Measurements from ENCODE around the gene ADCY4. TPM values are rescaled to one million over a fixed set of nuclear protein-coding genes. Genes with fewer than 3 reads are reported as not detected.
"Not testable (repeated sequence)": the region's sequence is repeated elsewhere in the genome, so short reads cannot be mapped to it uniquely, and the experiment has no call there.

ADCY4 gene
- total RNA-seq, 1 donor from 2014 or later, result 138 TPM

GRCh38 chr14:24366721-24367513, 32.0 kb upstream of the ADCY4 start:
- DNase-seq, result peak; percentile 93

DNA sequence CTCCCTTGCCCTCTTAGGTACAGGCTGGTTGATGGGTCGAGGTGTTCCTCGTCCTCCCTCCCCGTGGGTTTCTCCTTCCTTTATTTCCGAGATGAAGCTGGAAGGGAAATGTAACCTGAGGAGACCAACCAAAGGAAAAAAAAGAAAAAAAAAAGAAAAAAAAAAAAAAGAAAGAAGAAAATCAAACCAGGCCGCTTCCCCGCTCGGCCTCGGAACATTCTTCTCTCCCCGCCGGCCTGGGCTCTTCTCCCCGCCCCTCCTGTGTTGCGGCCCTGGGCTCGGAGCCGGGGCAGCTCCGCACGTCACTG, 31.5 kb upstream of the ADCY4 start:
- DNase-seq, result no peak

GRCh38 chr14:24365600-24366412, 30.9 kb upstream of the ADCY4 start:
- peak; percentile 98 for DNase-seq

DNA sequence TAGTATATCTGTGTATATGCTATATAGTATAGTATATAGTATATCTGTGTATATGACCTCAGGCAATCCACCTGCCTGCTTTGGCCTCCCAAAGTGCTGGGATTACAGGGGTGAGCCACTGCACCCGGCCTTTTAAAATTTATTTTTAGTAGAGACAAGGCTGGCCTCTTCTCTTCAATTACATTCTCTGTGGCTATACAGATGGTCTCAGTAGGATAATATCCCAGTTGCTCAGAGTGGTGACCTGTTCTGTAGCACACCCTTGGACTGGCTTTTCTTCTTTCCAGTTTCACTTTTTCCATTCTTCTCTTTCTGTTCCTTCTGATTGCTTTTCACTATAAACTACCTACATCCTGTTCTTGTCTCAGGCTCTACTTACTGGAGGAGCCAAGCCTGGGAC, 30.0 kb upstream of the ADCY4 start:
- no peak for DNase-seq

DNA sequence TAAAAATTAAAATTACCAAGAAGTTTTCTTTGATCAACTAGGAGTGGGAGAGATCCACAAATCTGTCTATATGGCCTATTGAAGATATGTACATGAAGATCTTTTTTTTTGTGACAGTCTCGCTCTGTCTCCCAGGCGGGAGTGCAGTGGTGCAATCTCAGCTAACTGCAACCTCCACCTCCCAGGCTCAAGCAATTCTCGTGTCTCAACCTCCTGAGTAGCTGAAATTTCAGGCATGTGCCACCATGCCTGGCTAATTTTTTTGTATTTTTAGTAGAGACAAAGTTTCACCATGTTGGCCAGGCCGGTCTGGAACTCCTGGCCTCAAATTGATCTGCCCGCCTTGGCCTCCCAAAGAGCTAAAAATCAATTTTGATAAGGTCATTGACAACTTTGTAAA, 28.5 kb upstream of the ADCY4 start:
- no peak for DNase-seq

DNA sequence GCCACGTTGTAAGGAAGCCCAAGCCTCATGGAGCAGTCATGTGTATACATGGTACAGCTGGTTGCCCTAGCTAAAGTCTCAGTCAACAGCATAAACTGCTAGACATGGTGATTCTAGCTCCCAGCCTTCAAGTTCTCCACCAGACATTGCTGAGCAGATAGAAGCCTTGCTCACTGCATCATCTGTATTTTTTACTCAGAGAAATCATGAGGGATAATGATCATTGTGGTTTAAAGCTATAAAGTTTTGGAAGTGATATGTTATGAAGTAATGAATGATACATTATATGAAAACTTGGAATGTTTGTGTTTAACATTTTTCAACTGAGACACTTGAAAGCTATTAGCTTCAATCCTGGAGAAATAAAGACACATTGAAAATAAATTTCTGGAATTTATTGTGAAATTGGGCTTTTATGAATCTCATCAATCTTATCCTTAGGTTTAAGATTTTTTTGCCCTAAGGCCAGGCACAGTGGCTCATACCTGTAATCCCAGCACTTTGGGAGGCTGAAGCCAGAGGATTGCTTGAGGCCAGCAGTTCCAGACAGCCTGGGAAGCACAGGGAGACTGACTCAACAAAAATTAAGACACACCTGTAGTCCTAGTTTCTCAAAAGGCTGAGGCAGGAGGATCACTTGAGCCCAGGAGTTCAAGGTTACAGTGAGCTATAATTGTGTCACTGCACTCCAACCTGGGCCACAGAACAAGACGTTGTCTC, 27.5 kb upstream of the ADCY4 start:
- no peak for DNase-seq

DNA sequence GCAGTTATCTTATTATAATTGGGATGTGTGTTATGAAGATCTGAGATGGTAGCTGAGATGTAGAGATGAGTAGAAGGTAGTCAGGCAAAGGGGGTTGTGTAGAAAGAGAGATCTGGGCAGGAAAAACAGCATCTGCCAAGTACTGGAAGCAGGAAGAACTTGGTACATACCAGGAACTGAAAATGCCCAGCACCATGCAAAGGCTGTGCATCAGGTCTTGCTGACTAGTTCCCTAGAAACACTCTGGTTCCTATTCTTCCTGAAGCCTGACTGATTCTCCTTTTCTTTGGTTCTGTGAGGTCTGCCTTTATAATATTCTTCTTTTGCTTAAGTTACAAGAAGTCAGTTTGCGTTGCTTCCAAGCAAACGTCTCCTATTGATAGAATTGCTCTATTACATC, 26.5 kb upstream of the ADCY4 start:
- DNase-seq, result no peak

GRCh38 chr14:24360281-24360680, 25.4 kb upstream of the ADCY4 start:
- no peak for DNase-seq

DNA sequence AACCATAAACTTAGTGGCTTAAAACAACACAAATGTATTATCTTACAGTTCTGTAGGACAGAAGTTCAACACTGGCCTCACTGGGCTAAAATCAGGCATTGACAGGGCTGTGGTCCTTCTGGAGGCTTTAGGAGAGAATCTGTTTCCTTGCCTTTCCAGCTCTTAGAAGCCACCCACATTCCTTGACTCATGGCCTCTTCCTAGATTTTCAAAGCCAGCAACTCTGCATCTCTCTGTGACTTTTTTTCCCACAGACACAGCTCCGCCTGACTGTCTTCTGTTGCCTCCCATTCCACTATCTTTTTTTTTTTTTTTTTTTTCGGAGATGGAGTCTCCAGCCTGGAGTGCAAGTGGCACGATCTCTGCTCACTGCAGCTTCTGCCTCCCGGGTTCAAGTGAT, 21.3 kb upstream of the ADCY4 start:
- no peak for DNase-seq

- DNase-seq, result no peak
Observed at GRCh38 chr14:24355009-24355408, 20.1 kb upstream of the ADCY4 start.

DNA sequence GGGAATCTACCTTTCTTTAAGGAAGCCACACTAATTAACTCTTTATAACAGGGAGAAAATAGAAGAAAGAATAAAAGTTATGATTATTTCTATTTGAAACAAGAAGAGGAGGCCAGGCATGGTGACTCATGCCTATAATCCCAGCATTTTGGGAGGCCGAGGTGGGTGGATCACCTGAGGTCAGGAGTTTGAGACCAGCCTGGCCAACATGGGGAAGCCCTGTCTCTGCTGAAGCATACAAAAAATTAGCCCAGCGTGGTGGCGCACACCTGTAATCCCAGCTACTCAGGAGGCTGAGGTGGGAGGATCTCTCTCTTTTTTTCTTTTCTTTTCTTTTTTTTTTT, 19.6 kb upstream of the ADCY4 start:
- not testable (repeated sequence) for DNase-seq

DNA sequence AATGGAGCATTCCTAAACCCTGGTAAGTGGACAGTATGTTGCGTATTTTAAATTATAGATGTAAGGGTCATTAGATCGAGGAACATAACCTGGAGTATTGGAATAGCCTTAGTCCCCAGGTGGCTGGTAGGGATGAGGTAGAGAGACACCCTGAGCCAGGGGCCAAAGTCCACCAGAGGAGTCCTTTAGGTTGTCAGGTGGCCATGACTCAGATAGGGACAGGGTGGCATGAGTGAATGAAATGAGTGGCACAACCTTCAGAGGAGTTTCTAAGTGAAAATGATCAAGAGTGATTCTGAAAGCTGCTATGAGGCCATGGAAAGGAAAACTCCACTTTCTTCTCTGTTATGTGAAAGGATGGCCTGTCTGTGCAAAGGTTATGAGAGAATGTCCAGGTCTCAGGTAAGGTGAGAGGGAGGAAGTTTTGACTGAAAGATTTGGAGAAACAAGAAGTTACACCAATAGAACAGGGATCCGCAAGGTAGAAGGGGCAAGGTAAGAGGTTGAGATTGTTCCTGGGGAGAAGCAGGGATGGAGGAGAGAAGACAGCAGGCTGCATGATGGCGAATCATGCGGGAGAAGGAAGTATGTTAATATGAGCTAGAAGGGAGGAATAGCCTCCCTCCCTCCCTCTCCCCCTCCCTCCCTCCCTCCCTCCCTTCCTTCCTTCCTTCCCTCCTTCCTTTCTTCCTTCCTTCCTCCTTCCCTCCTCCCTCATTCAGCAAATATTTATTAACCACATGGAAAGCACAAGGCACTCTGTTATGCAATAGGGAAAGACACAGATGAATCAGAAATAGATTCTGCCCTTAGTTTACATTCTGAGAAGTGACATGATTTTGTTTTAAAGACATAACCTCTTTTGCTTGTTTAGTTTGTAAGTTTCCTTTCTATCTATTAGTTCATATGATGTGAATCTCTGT, 18.9 kb upstream of the ADCY4 start:
- no peak for DNase-seq

- DNase-seq, result peak; percentile 26
Observed at GRCh38 chr14:24351517-24351916, 16.6 kb upstream of the ADCY4 start.

GRCh38 chr14:24349742-24350141, 14.9 kb upstream of the ADCY4 start:
- no peak for DNase-seq

DNA sequence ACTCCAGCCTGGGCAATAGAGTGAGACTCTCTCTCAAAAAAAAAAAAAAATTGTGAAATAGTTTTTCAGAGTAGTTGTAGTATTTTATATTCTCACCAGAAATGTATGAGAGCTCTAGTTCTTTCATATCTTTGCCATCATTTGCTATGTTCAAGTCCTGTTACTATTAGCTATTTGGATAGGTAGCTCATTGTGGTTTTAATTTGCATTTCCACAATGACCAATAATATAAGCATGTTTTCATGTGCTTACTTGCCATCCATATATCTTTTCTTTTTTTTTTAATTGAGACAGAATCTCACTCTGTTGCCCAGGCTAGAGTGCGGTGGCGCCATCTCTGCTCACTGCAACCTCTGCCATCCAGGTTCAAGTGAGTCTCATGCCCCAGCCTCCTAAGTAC, 13.3 kb upstream of the ADCY4 start:
- DNase-seq, result no peak

GRCh38 chr14:24347134-24347533, 12.3 kb upstream of the ADCY4 start:
- no peak for DNase-seq

DNA sequence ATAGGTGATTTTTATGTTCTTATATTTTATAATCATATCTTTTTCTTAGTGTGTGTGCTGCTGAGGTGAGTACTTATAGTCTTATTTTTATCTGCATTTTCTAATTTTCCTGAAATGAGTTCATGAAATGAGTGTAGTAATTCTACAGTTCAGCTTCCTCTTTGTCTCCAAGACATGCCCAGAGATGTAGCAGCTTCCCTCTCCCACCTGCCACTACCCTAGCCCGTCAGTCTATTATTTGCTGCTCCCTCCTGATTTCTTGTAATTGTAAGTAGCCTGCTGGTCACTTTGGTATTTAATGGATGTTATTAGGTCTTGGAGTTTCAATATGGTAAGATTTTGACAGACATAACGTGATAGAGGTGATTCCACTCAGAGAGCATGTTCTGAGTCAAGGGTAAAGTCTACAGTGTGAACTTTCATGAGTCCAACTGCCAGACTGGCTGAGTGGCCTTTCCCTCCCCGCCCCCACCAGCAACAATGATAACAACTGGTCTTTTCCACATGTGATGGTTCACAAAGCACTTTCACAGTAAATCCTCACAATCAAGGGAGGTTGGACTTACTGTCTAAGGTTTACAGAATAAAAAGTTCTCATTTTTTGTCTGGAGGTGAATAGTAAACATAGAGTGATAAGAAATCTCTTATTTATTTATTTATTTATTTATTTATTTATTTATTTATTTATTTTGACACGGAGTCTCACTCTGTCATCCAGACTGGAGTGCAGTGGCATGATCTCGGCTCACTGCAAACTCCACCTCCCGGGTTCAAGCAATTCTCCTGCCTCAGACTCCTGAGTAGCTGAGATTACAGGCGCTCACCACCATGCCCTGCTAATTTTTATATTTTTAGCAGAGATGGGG, 9.2 kb upstream of the ADCY4 start:
- DNase-seq, result no peak

DNA sequence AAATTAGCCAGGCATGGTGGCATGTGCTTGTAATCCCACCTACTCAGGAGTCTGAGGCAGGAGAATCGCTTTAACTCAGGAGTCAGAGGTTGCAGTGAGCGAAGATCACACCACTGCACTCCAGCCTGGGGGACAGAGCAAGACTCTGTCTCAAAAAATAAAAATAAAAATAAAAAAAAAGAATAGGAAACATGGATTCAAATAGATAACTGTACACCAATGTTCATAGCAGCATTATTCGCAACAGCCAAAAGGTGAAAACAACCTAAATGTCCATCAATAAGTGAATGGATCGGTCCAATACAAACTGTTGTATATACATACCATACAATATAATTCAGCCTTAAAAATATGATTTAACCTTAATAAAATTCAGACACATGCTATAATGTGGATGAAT, 8.0 kb upstream of the ADCY4 start:
- DNase-seq, result no peak

GRCh38 chr14:24340606-24341005, 5.7 kb upstream of the ADCY4 start:
- DNase-seq, result no peak

- peak; percentile 32 for DNase-seq
Observed at GRCh38 chr14:24339284-24340151, 4.6 kb upstream of the ADCY4 start, which contains the start of gene RIPK3. TSS of gene RIPK3 (minus strand) at chr14:24339991. CDS start at chr14:24339826, 165 bp downstream.

Measured in dermis blood vessel endothelial cell (primary cell).